HepG2 (cell line): Measurements from ENCODE around the gene COL8A2. TPM values are rescaled to one million over a fixed set of nuclear protein-coding genes. Genes with fewer than 3 reads are reported as not detected.

Experiments
- ATAC-seq: fragments of 200-7000 bp; cut with Tn5 transposase; 3 replicates; pipeline ENCODE4 v1.9.1; 2020; ENCODE audit warnings: mild to moderate bottlenecking, moderate library complexity
- BruUV-seq: library from RNA; stranded (reverse); fragments of 400-500 nt; replicated peaks from 2 replicates; lab custom pipeline; 2021; lab: Mats Ljungman, UMichigan
- CTCF ChIA-PET: fragments of 300-600 bp; formaldehyde crosslinking; extraction: SDS; loops from one replicate; lab custom pipeline; 2021; ENCODE audit warnings: low total read pairs, inconsistent platforms, low intra/inter-chr PET ratio; lab: Yijun Ruan, JAX
- POLR2A ChIA-PET: fragments of 350-600 bp; sonication (Branson Sonifier 250); formaldehyde crosslinking; loops from one replicate; lab custom pipeline; 2020; ENCODE audit warnings: antibody characterized with exemption, inconsistent platforms; lab: Yijun Ruan, JAX
- DNase-seq: peaks from one replicate; pipeline ENCODE4 v3.0.0-alpha.2; 2015; ENCODE audit warnings: low spot score
- FAIRE-seq: peaks from 3 replicates; lab custom pipeline; 2011; peaks lifted over from hg19 to GRCh38; lab: Jason Lieb, UNC
- H2AFZ ChIP-seq: one replicate; pipeline ENCODE4 v1.6.1; 2011; ENCODE audit warnings: low read length, inconsistent platforms
- H3K27ac ChIP-seq: fragments of 300-600 bp; 3 replicates; pipeline ENCODE4 v1.8.0; 2011; ENCODE audit warnings: mixed run types, mild to moderate bottlenecking, mixed read lengths, low read length, inconsistent platforms; ENCODE audit not compliant: insufficient read depth; ENCODE audit errors: extremely low read length
- H3K27me3 ChIP-seq, 2 experiments: fragments of 200-600 bp in 1 of 2; 2 replicates in 1 of 2; 3 replicates in 1 of 2; pipeline versions ENCODE4 v1.6.0 to v1.8.0; 2011; ENCODE audit warnings: low read length in 2 of 2, mild to moderate bottlenecking in 2 of 2, moderate library complexity in 2 of 2, inconsistent platforms in 1 of 2; ENCODE audit not compliant: insufficient read depth in 2 of 2, control insufficient read depth in 1 of 2
- H3K36me3 ChIP-seq, 2 experiments: fragments of 200-600 bp in 1 of 2; replicated peaks in 1 of 2; 2 replicates in 1 of 2; 3 replicates in 1 of 2; pipeline versions ENCODE4 v1.5.1 to v1.8.0; 2011; ENCODE audit warnings: low read length in 2 of 2, inconsistent platforms in 1 of 2; ENCODE audit not compliant: insufficient read depth in 2 of 2, control insufficient read depth in 1 of 2
- H3K4me1 ChIP-seq: 2 replicates; pipeline ENCODE4 v1.5.1; 2012; ENCODE audit warnings: low read length, inconsistent platforms; ENCODE audit not compliant: insufficient read depth
- H3K4me2 ChIP-seq: 2 replicates; pipeline ENCODE4 v1.6.0; 2011; ENCODE audit warnings: low read depth, low read length, inconsistent platforms
- H3K4me3 ChIP-seq, 3 experiments: fragments of 200-600 bp in 1 of 3; sonication (generic), shearing (Covaris generic) in 1 of 3; replicated peaks in 1 of 3; 2 replicates each; pipeline ENCODE4 v1.5.1; 2011 to 2016; ENCODE audit warnings: low read length in 3 of 3, inconsistent platforms in 2 of 3, low read depth in 2 of 3, mild to moderate bottlenecking in 2 of 3, control low read depth in 1 of 3, mixed read lengths in 1 of 3; ENCODE audit not compliant: insufficient read depth in 1 of 3
- H3K79me2 ChIP-seq: one replicate; pipeline ENCODE4 v1.6.1; 2011; ENCODE audit warnings: low read length, inconsistent platforms; ENCODE audit not compliant: insufficient read depth
- H3K9ac ChIP-seq: 2 replicates; pipeline ENCODE4 v1.6.0; 2011; ENCODE audit warnings: mild to moderate bottlenecking, low read depth, low read length, inconsistent platforms; ENCODE audit not compliant: insufficient read depth
- H3K9me3 ChIP-seq: 2 replicates; pipeline ENCODE4 v1.5.1; 2012; ENCODE audit warnings: mild to moderate bottlenecking, low read length
- H4K20me1 ChIP-seq: 2 replicates; pipeline ENCODE4 v1.6.0; 2011; ENCODE audit warnings: inconsistent platforms, mild to moderate bottlenecking, low read length, moderate library complexity; ENCODE audit not compliant: insufficient read depth
- FOSL1 ChIP-seq: sonication (generic); formaldehyde crosslinking; IDR thresholded peaks from 2 replicates; pipeline ENCODE4 v1.9.0; 2021; ENCODE audit warnings: missing genetic modification reagents, borderline replicate concordance
- GPBP1L1 ChIP-seq: sonication (generic); formaldehyde crosslinking; IDR thresholded peaks from 2 replicates; pipeline ENCODE4 v1.5.0; 2020; ENCODE audit warnings: mild to moderate bottlenecking, missing genetic modification reagents
- HBP1 ChIP-seq: IDR thresholded peaks from 2 replicates; pipeline ENCODE4 v1.6.1; 2016; ENCODE audit warnings: low read depth, control low read depth
- HDAC2 ChIP-seq: sonication (generic); formaldehyde crosslinking; IDR thresholded peaks from 2 replicates; pipeline ENCODE4 v1.4.0; 2020; ENCODE audit warnings: missing genetic modification reagents
- HES4 ChIP-seq: sonication (generic); formaldehyde crosslinking; IDR thresholded peaks from 2 replicates; pipeline ENCODE4 v1.9.0; 2021; ENCODE audit warnings: mild to moderate bottlenecking, missing genetic modification reagents, borderline replicate concordance
- HNRNPUL1 ChIP-seq: fragments of 200-400 bp; formaldehyde crosslinking; IDR thresholded peaks from 2 replicates; pipeline ENCODE4 v1.6.1; 2017; ENCODE audit warnings: low read depth, mild to moderate bottlenecking, low read length, moderate library complexity
- MAFG ChIP-seq: sonication (generic); formaldehyde crosslinking; IDR thresholded peaks from 2 replicates; pipeline ENCODE4 v1.5.1; 2020; ENCODE audit warnings: mild to moderate bottlenecking, missing genetic modification reagents
- NCOA1 ChIP-seq: sonication (generic); formaldehyde crosslinking; IDR thresholded peaks from 2 replicates; pipeline ENCODE4 v1.9.0; 2021; ENCODE audit warnings: missing genetic modification reagents
- NFRKB ChIP-seq: fragments of 450-650 bp; IDR thresholded peaks from 2 replicates; pipeline ENCODE4 v1.6.1; 2017
- PHF20 ChIP-seq: sonication (generic); formaldehyde crosslinking; IDR thresholded peaks from 2 replicates; pipeline ENCODE4 v1.5.0; 2020; ENCODE audit warnings: mild to moderate bottlenecking, missing genetic modification reagents
- PHF8 ChIP-seq: sonication (generic); formaldehyde crosslinking; IDR thresholded peaks from 2 replicates; pipeline ENCODE4 v1.5.0; 2020; ENCODE audit warnings: missing genetic modification reagents
- PTBP1 ChIP-seq: fragments of 200-400 bp; formaldehyde crosslinking; IDR thresholded peaks from 2 replicates; pipeline ENCODE4 v1.6.1; 2018; ENCODE audit warnings: low read length, low read depth; ENCODE audit not compliant: poor library complexity, severe bottlenecking
- RAD21 ChIP-seq: fragments of 450-650 bp; formaldehyde crosslinking; IDR thresholded peaks from 2 replicates; pipeline ENCODE4 v1.5.0; 2020; ENCODE audit warnings: mild to moderate bottlenecking
- RBFOX2 ChIP-seq: fragments of 200-400 bp; formaldehyde crosslinking; IDR thresholded peaks from 2 replicates; pipeline ENCODE4 v1.6.1; 2017; ENCODE audit warnings: low read depth, mild to moderate bottlenecking, low read length
- REL ChIP-seq: sonication (generic); formaldehyde crosslinking; conservative IDR thresholded peaks from 2 replicates; pipeline ENCODE4 v1.8.0; 2022; ENCODE audit warnings: mild to moderate bottlenecking, missing genetic modification reagents, moderate library complexity
- ZFP82 ChIP-seq: sonication (generic); formaldehyde crosslinking; IDR thresholded peaks from 2 replicates; pipeline ENCODE4 v1.5.1; 2020; ENCODE audit warnings: mild to moderate bottlenecking, missing genetic modification reagents, borderline replicate concordance
- ZFP90 ChIP-seq: sonication (generic); formaldehyde crosslinking; IDR thresholded peaks from 2 replicates; pipeline ENCODE4 v1.8.0; 2022; ENCODE audit warnings: missing genetic modification reagents, mild to moderate bottlenecking, inconsistent platforms, borderline replicate concordance
- ZKSCAN1 ChIP-seq: fragments of 150-350 bp; IDR thresholded peaks from 2 replicates; pipeline ENCODE4 v1.6.1; 2014; ENCODE audit warnings: low read length
- ZNF33B ChIP-seq: sonication (generic); formaldehyde crosslinking; IDR thresholded peaks from 2 replicates; pipeline ENCODE4 v1.5.1; 2020; ENCODE audit warnings: mild to moderate bottlenecking, missing genetic modification reagents
- ZNF616 ChIP-seq: sonication (generic); formaldehyde crosslinking; IDR thresholded peaks from 2 replicates; pipeline ENCODE4 v1.5.0; 2020; ENCODE audit warnings: low read depth, mild to moderate bottlenecking, missing genetic modification reagents
- ZNF775 ChIP-seq: sonication (generic); formaldehyde crosslinking; IDR thresholded peaks from 2 replicates; pipeline ENCODE4 v1.4.0; 2020; ENCODE audit warnings: missing genetic modification reagents, mild to moderate bottlenecking, moderate library complexity, borderline replicate concordance
- WGBS: methylation state at CpG from one replicate; pipeline ENCODE4 v1.1.6; 2017; ENCODE audit warnings: low lambda C conversion rate; 5-methylcytosine and 5-hydroxymethylcytosine counted together
- in situ Hi-C: cut with HindIII; loops from 2 replicates; pipeline ENCODE4 v1.10.0; 2017; ENCODE audit warnings: low pct_unique_long_range_greater_than_20kb; ENCODE audit not compliant: extremely low pct_ligation_motif_present
- intact Hi-C: fragments of 100-400 bp; cut with micrococcal nuclease; formaldehyde crosslinking; loops from one replicate; pipeline ENCODE4 v1.10.0; 2022; ENCODE audit not compliant: unreplicated experiment
- polyA plus RNA-seq, 8 experiments: library from polyadenylated mRNA; depleted of rRNA in 3 of 8; stranded (reverse) in 7 of 8; unstranded in 1 of 8; fragments of >200 nt; fragmentation: Illumina TruSeq in 4 of 8; extraction: Trizol in 4 of 8; gene quantifications; 2 replicates each; pipeline versions ENCODE4 v1.2.1 to v1.2.3, GENCODE V29; 2011 to 2016; ENCODE audit warnings: low read depth in 4 of 8, missing spikeins in 1 of 8, mixed read lengths in 1 of 8; ENCODE audit not compliant: insufficient read depth in 1 of 8
- total RNA-seq, 5 experiments: library from RNA; depleted of rRNA; stranded (reverse); fragments of >200 nt; fragmentation: Illumina TruSeq; extraction: Trizol; gene quantifications; 2 replicates each; pipeline ENCODE4 v1.2.3, GENCODE V29; 2016; ENCODE audit warnings: low read depth in 1 of 5
- TF ChIP-seq, protein P1 (sequence below): sonication (generic); formaldehyde crosslinking; IDR thresholded peaks from 2 replicates; pipeline ENCODE4 v1.4.0; 2020; ENCODE audit warnings: missing genetic modification reagents, borderline replicate concordance

Gene COL8A2
- total and polyA plus RNA-seq, 2 of the 13 experiments (the other 11 are each of a cell fraction or from before 2014, with no cell fraction given), result 0.13 to 0.24 TPM

- TF ChIP-seq, protein P1, sequence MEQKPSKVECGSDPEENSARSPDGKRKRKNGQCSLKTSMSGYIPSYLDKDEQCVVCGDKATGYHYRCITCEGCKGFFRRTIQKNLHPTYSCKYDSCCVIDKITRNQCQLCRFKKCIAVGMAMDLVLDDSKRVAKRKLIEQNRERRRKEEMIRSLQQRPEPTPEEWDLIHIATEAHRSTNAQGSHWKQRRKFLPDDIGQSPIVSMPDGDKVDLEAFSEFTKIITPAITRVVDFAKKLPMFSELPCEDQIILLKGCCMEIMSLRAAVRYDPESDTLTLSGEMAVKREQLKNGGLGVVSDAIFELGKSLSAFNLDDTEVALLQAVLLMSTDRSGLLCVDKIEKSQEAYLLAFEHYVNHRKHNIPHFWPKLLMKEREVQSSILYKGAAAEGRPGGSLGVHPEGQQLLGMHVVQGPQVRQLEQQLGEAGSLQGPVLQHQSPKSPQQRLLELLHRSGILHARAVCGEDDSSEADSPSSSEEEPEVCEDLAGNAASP (CRISPR knock-in tag), result no peak
- TF ChIP-seq ZNF33B (CRISPR knock-in tag) (no peak), ZNF616 (CRISPR knock-in tag) (no peak), PTBP1 (no peak), REL (CRISPR knock-in tag) (no peak), MAFG (CRISPR knock-in tag) (no peak), HES4 (CRISPR knock-in tag) (no peak), HNRNPUL1 (no peak)
Measured at GRCh38 chr1:36172983-36173382, 48.0 kb upstream of the COL8A2 start (continued).

DNA sequence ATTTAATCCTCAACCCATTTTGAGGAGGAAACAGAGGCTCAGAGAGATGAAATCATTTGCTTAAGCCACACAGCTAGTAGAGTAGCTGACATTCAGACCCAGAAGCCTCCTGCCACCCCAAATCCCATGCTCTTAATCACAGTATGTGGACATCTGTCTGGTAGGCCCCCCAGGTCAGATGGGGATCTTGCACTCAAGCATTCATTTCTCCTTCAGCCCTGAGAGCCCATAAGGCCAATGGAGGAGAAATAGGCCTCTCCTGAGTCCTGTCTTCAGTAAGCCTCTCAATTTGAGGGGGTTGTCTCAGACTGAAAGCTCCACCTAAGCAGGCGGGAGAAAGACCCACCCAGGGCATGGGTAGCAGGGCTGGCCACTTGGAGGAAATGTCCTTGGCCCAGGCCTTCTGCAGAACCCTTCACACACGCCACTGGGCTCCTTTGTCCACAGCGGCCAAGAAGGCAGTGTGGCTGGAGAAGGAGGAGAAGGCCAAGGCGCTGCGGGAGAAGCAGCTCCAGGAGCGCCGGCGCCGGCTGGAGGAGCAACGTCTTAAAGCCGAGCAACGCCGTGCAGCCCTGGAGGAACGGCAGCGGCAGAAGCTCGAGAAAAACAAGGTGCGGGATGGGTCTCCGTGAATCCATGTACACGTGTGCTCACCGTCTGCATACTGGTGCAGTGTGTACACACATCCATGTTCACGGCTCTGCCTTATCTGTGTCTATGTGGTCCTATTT, 47.2 kb upstream of the COL8A2 start:
- Histone ChIP-seq H3K79me2 (no peaks in the 10 kb centered on the region), H3K9ac (no peak overlapping the region)
- CTCF ChIA-PET, result no interaction called here
- TF ChIP-seq HDAC2 (CRISPR knock-in tag) (no peak), RAD21 (CRISPR knock-in tag) (no peak), PHF8 (CRISPR knock-in tag) (no peak), PHF20 (CRISPR knock-in tag) (no peak), ZKSCAN1 (no peak), ZFP90 (no peak), ZFP82 (CRISPR knock-in tag) (no peak), HBP1 (CRISPR knock-in tag) (no peak), NFRKB (no peak), RBFOX2 (no peak), FOSL1 (no peak), NCOA1 (CRISPR knock-in tag) (no peak), ZNF775 (CRISPR knock-in tag) (no peak), GPBP1L1 (CRISPR knock-in tag) (no peak)

More for the DNA sequence above, 47.2 kb upstream of the COL8A2 start:
- 93% methylated on average over 20 of the region's 21 CpGs for WGBS
- DNase-seq (no peak), ATAC-seq (no peak), FAIRE-seq (no peak)
- Histone ChIP-seq H3K4me2 (no peak overlapping the region), H3K27ac (no peak overlapping the region), H3K9me3 (no peaks in the 10 kb centered on the region), H3K4me1 (no peaks in the 10 kb centered on the region), H3K4me3 (no peak overlapping the region), H2AFZ (no peak overlapping the region), H3K36me3 (peaks cover 5 to 34% of the 10 kb centered on the region in 2 experiments; a peak in 4 of 5 replicates), H3K27me3 (no peaks in the 10 kb centered on the region), H4K20me1 (no peaks in the 10 kb centered on the region)
- intact Hi-C loops, result no loop called here
- in situ Hi-C loops, result no loop called here
- BruUV-seq, result no TSS peak
- POLR2A ChIA-PET, result no interaction called here
